ENCODE results near the gene SERPINF2. TPM values are rescaled to one million over a fixed set of nuclear protein-coding genes. Genes with fewer than 3 reads are reported as not detected.

SERPINF2 gene
- total RNA-seq, 1 donor from 2014 or later = 28.3 TPM

DNA sequence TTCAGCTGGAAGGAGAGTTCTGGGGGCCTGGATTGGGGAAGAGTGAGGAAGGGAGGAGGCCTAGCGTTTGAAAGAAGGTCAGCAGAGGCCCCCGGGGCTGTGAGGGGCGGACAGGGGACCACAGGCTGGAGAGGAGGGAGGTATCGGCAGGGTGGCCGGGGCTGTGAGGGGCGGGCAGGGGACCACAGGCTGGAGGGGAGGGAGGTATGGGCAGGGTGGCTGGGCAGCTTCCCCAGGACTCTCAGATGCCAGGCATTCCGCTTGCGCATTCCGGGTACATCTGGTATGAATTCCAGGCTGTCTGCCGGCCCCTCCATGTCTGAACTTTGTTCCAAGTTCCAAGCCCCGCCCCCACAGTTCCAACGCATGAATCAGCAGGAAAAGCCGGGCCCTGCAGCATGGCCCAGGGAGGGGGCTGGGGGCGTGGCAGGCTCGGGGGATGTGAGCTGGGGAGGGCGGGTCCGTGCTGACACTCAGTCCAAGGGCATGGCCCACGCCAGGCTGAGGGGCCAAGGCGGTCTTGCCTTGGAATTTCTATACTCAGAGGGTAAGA, 28.2 kb upstream of the SERPINF2 start:
- Mint-ChIP-seq H3K9me3 (no peaks in the 10 kb centered on the region), H3K4me3 (peak overlapping the region; percentile 88), H3K36me3 (no peaks in the 10 kb centered on the region), H3K27me3 (no peaks in the 10 kb centered on the region), H3K27ac (peak overlapping the region; percentile 98), H3K4me1 (ENCODE audit: unreplicated experiment) (peaks cover 24% of the 10 kb centered on the region)
- peak; percentile 97 for DNase-seq (ENCODE audit: extremely low spot score, unreplicated experiment)
- TF ChIP-seq, protein P1, sequence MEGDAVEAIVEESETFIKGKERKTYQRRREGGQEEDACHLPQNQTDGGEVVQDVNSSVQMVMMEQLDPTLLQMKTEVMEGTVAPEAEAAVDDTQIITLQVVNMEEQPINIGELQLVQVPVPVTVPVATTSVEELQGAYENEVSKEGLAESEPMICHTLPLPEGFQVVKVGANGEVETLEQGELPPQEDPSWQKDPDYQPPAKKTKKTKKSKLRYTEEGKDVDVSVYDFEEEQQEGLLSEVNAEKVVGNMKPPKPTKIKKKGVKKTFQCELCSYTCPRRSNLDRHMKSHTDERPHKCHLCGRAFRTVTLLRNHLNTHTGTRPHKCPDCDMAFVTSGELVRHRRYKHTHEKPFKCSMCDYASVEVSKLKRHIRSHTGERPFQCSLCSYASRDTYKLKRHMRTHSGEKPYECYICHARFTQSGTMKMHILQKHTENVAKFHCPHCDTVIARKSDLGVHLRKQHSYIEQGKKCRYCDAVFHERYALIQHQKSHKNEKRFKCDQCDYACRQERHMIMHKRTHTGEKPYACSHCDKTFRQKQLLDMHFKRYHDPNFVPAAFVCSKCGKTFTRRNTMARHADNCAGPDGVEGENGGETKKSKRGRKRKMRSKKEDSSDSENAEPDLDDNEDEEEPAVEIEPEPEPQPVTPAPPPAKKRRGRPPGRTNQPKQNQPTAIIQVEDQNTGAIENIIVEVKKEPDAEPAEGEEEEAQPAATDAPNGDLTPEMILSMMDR (conservative IDR thresholded peaks at IDR 0.05) = no peak

DNA sequence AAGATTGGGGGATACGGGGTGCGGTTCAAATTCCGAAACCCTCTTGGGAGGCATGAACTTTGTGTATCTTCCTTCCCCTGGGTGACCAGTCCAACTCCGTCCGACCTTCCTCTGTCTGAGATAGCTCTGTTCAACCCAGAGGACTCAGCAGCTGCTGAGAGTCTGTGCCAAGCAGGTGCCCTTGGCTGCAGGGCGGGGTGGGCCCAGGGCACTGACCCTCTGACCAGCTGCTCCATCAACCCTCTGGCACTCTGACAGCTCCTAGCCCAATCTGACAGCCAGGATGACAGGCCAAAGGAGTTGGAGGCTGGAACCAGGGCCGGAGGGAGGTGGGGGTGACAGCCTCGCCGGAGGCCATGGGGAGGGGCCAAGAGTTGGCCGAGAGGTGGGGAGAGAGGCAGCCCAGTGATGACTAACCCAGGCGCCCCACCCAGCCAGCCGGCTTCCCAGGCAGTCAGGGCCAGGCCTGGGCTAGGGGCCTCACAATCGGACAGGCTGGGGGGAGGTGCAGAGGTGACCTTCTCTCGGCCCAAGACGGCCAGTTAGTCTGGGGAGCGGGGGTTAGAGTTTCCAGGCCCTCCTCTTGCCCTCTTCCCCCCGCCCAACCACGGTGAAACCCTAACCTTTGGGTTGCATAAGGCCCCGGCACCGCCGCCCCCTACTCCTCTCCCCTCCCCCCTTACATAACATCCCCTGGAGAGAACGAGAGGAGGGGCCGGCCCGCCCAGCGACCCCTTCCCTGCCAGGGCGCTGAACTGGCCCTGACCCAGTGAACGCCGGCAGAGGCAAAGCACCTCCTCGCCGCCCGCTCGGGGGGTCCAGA, 27.5 kb upstream of the SERPINF2 start:
- Mint-ChIP-seq H3K27me3 (no peaks in the 10 kb centered on the region), H3K4me1 (ENCODE audit: unreplicated experiment) (peaks cover 24% of the 10 kb centered on the region), H3K4me3 (peak overlapping the region; percentile 88), H3K9me3 (no peaks in the 10 kb centered on the region), H3K36me3 (no peaks in the 10 kb centered on the region), H3K27ac (peak overlapping the region; percentile 98)
- DNase-seq (ENCODE audit: extremely low spot score, unreplicated experiment) = no peak
- TF ChIP-seq, protein P1 (conservative IDR thresholded peaks at IDR 0.05) = no peak

GRCh38 chr17:1715803-1716075, 26.9 kb upstream of the SERPINF2 start:
- no peaks in the 10 kb centered on the region for H3K36me3 Mint-ChIP-seq
- TF ChIP-seq, protein P1 (conservative IDR thresholded peaks at IDR 0.05) = no peak
- peak overlapping the region; percentile 96 for H3K4me3 Mint-ChIP-seq
- peaks cover 25% of the 10 kb centered on the region for H3K4me1 Mint-ChIP-seq (ENCODE audit: unreplicated experiment)
- no peak for DNase-seq (ENCODE audit: extremely low spot score, unreplicated experiment)
- H3K27ac Mint-ChIP-seq = peak overlapping the region; percentile 100
- no peaks in the 10 kb centered on the region for H3K9me3 Mint-ChIP-seq
- H3K27me3 Mint-ChIP-seq = no peaks in the 10 kb centered on the region

- no peaks in the 10 kb centered on the region for H3K9me3 Mint-ChIP-seq
Observed at GRCh38 chr17:1716076-1716911, 26.4 kb upstream of the SERPINF2 start.

More at GRCh38 chr17:1716076-1716911, 26.4 kb upstream of the SERPINF2 start:
- peak; percentile 100 for DNase-seq (ENCODE audit: extremely low spot score, unreplicated experiment)
- Mint-ChIP-seq H3K27ac (peak overlapping the region; percentile 100), H3K4me3 (peak overlapping the region; percentile 96), H3K4me1 (ENCODE audit: unreplicated experiment) (peaks cover 28% of the 10 kb centered on the region), H3K27me3 (no peaks in the 10 kb centered on the region), H3K36me3 (no peaks in the 10 kb centered on the region)
- TF ChIP-seq, protein P1 (conservative IDR thresholded peaks at IDR 0.05) = no peak
